ENCODE results near the gene SLC35E2B. TPM values are rescaled to one million over a fixed set of nuclear protein-coding genes. Genes with fewer than 3 reads are reported as not detected.
"Not testable (repeated sequence)": the region's sequence is repeated elsewhere in the genome, so short reads cannot be mapped to it uniquely, and the experiment has no call there.

The SLC35E2B gene
- 100 to 1,000 TPM in 1 of 6 donors, 10 to 100 TPM in 5; 33.0 to 116 (median 47.9) TPM for total RNA-seq

- DNase-seq (peak; percentile 95 to 96), ATAC-seq (ENCODE audit: low FRiP score in 2 of 2) (peak; percentile 95)
- Histone ChIP-seq H3K27ac (peak within 1 kb of the TSS; percentile 90 to 93 (median 92)), H3K4me1 (peaks cover 6 to 25% (median 7%) of the 10 kb centered on the region in 4 donors), H3K4me3 (peak within 1 kb of the TSS; percentile 47 to 67 (median 64))
- TF ChIP-seq POLR2A (IDR thresholded peaks at IDR 0.05) (peak in 1 of 4 donors; percentile 39), CTCF (IDR thresholded peaks at IDR 0.05) (peak in 2 of 6 experiments; percentile 17 to 23), POLR2AphosphoS5 (IDR thresholded peaks at IDR 0.05) (peak; percentile 60 to 88), EP300 (IDR thresholded peaks at IDR 0.05) (peak in 1 of 4 donors; percentile 60)
- not testable (repeated sequence) for H3K36me3 ChIP-seq, H3K9me3 ChIP-seq, H3K27me3 ChIP-seq
- 0% methylated on average over 3 of the region's 98 CpGs; no CpG with 5 or more reads in 1 of the 2 donors for WGBS, 2 donors
Observed at GRCh38 chr1:1692714-1693647, at the start of gene SLC35E2B. TSS of gene SLC35E2B (minus strand) at chr1:1692795. CDS start at chr1:1676699, 16,096 bp downstream.

- peaks cover 0 to 13% (median 6%) of the 10 kb centered on the region in 4 donors for H3K36me3 ChIP-seq
- not testable (repeated sequence) for ATAC-seq (ENCODE audit: low FRiP score in 2 of 2); H3K4me1 ChIP-seq; H3K9me3 ChIP-seq; H3K4me3 ChIP-seq; DNase-seq; H3K27me3 ChIP-seq
- 75 to 77% methylated on average over 12 of the region's 12 CpGs for WGBS, 2 donors
- peak overlapping the region in 3 of 4 donors; percentile 30 to 34 (median 31) for H3K27ac ChIP-seq
- peak in 1 of 2 donors; percentile 47 for TF ChIP-seq POLR2AphosphoS5 (IDR thresholded peaks at IDR 0.05)
Observed at GRCh38 chr1:1741013-1741412, 48.4 kb upstream of the SLC35E2B start.

GRCh38 chr1:1738799-1739337 is 46.3 kb upstream of the SLC35E2B start:
- 93% methylated on average over 3 of the region's 22 CpGs; no CpG with 5 or more reads in 1 of the 2 donors for WGBS, 2 donors
- ATAC-seq (ENCODE audit: low FRiP score in 2 of 2) = peak in 1 of 2 donors; percentile 54
- H3K4me3 ChIP-seq, H3K9me3 ChIP-seq, H3K27ac ChIP-seq, H3K27me3 ChIP-seq, DNase-seq, H3K4me1 ChIP-seq: not testable (repeated sequence)
- peaks cover 0 to 26% (median 10%) of the 10 kb centered on the region in 4 donors for H3K36me3 ChIP-seq

GRCh38 chr1:1737675-1738590 is 45.3 kb upstream of the SLC35E2B start:
- WGBS, 2 donors = 93 to 98% methylated on average over 5 to 7 of the region's 44 CpGs
- peaks cover 2 to 35% (median 15%) of the 10 kb centered on the region in 4 donors for H3K36me3 ChIP-seq
- not testable (repeated sequence) for H3K4me1 ChIP-seq, H3K27me3 ChIP-seq, H3K9me3 ChIP-seq, H3K27ac ChIP-seq, H3K4me3 ChIP-seq
- ATAC-seq (ENCODE audit: low FRiP score in 2 of 2) (peak; percentile 17 to 72), DNase-seq (peak in 1 of 2 donors; percentile 80)

- no peak for DNase-seq
- 88 to 90% methylated on average over 17 of the region's 17 CpGs for WGBS, 2 donors
- H3K36me3 ChIP-seq = peaks cover 8 to 47% (median 27%) of the 10 kb centered on the region in 4 donors
- no peaks in the 10 kb centered on the region for H3K27me3 ChIP-seq
- no peak overlapping the region for H3K4me3 ChIP-seq
- ATAC-seq (ENCODE audit: low FRiP score in 2 of 2) = no peak
- H3K27ac ChIP-seq = no peak overlapping the region
- H3K4me1 ChIP-seq = peaks cover 0 to 12% (median 1%) of the 10 kb centered on the region in 4 donors
- TF ChIP-seq POLR2A (IDR thresholded peaks at IDR 0.05) (no peak), CTCF (IDR thresholded peaks at IDR 0.05) (no peak)
- H3K9me3 ChIP-seq = no peaks in the 10 kb centered on the region
Observed at GRCh38 chr1:1732381-1732780, 39.8 kb upstream of the SLC35E2B start.

All from upper lobe of left lung (tissue), 6 donors.